Mucosa of descending colon (tissue), 3 donors: Measurements from ENCODE around the gene MCEMP1. TPM values are rescaled to one million over a fixed set of nuclear protein-coding genes. Genes with fewer than 3 reads are reported as not detected.

Source experiments
- ATAC-seq: fragments of 200-7000 bp; cut with Tn5 transposase; one replicate; pipeline ENCODE4 v1.9.1; 2020; ENCODE audit warnings: mild to moderate bottlenecking, moderate library complexity
- DNase-seq, 3 donors: peaks; one replicate each; pipeline ENCODE4 v3.0.0-alpha.2; 2020
- H3K36me3 ChIP-seq: fragments of 200-600 bp; one replicate; pipeline ENCODE4 v1.8.0; 2021; ENCODE audit warnings: low read depth, mild to moderate bottlenecking
- H3K4me1 ChIP-seq: fragments of 200-600 bp; one replicate; pipeline ENCODE4 v1.8.0; 2021; ENCODE audit warnings: low read depth, mild to moderate bottlenecking
- H3K4me3 ChIP-seq: fragments of 200-600 bp; one replicate; pipeline ENCODE4 v1.8.0; 2021; ENCODE audit warnings: mild to moderate bottlenecking
- H3K9me3 ChIP-seq: fragments of 200-600 bp; one replicate; pipeline ENCODE4 v1.8.0; 2021; ENCODE audit warnings: mild to moderate bottlenecking
- CTCF ChIP-seq: fragments of 200-600 bp; IDR thresholded peaks from one replicate; pipeline ENCODE4 v1.8.0; 2022; ENCODE audit warnings: antibody characterized with exemption, mild to moderate bottlenecking
- intact Hi-C, 2 donors: fragments of 100-400 bp; cut with DNase I in 1 of 2; cut with micrococcal nuclease in 1 of 2; formaldehyde crosslinking; loops; one replicate each; pipeline versions ENCODE4 v1.11.0 to v1.11.1; 2022; cut with DNase I, micrococcal nuclease
- long read RNA-seq, 2 donors: library from polyadenylated mRNA; unstranded; transcript quantifications; one replicate each; pipeline ENCODE4 v2.0.0, GENCODE V29; 2019 to 2021
- total RNA-seq, 3 donors: library from RNA; stranded (reverse); fragmentation: NEBNext Ultra II Directional in 2 of 3; extraction: Animal tissue kit (Norgen Biotek cat#: 25700) in 2 of 3; gene quantifications; one replicate each; pipeline versions ENCODE4 v1.2.1 to v1.2.4, GENCODE V29; 2021 to 2023
- donor health status: DM: no; HTN: no; CAD: no; lungs with moderate emphysema.
- donor health status: DM: no; HTN: no; CAD: no.
- donor health status: DM: no; HTN: yes; CAD: no.

The MCEMP1 gene, protein sequence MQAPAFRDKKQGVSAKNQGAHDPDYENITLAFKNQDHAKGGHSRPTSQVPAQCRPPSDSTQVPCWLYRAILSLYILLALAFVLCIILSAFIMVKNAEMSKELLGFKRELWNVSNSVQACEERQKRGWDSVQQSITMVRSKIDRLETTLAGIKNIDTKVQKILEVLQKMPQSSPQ
- total RNA-seq, result under 1 TPM in 2 of 3 donors, not detected in 1; 0.36 to 0.38 TPM
- long read RNA-seq, donor 1, partial matches to known transcripts, result 1 of 2 reads
- long read RNA-seq, donor 1, other reads (novel, unspliced or antisense), result 0 of 2 reads
- long read RNA-seq, donor 2, result 0 reads

- no peak within 1 kb of the TSS for H3K4me3 ChIP-seq
- intact Hi-C loops, result no loop called here
- no peak for ATAC-seq
Observed at GRCh38 chr19:7676854-7677253, at the start of gene MCEMP1. MCEMP1 (plus strand) TSS chr19:7677090; CDS start chr19:7677121, 31 bp downstream.

GRCh38 chr19:7627166-7627565 lies 49.7 kb upstream of the MCEMP1 start:
- peaks cover 8% of the 10 kb centered on the region for H3K36me3 ChIP-seq
- no peak overlapping the region for H3K4me3 ChIP-seq
- DNase-seq, result peak in 1 of 3 donors; percentile 40
- no peak for ATAC-seq
- TF ChIP-seq CTCF, result no peak
- H3K9me3 ChIP-seq, result no peaks in the 10 kb centered on the region
- intact Hi-C loops, result no loop called here
- peaks cover 23% of the 10 kb centered on the region for H3K4me1 ChIP-seq

More at GRCh38 chr19:7676854-7677253, at the start of gene MCEMP1:
- no peaks in the 10 kb centered on the region for H3K9me3 ChIP-seq
- no peak for TF ChIP-seq CTCF
- peaks cover 5% of the 10 kb centered on the region for H3K4me1 ChIP-seq
- H3K36me3 ChIP-seq, result no peaks in the 10 kb centered on the region
- DNase-seq, result no peak

GRCh38 chr19:7628589-7629311 lies 48.1 kb upstream of the MCEMP1 start:
- H3K4me3 ChIP-seq, result peak overlapping the region; percentile 96
- DNase-seq (peak in 1 of 3 donors; percentile 47), ATAC-seq (no peak)
- no peak for TF ChIP-seq CTCF
- H3K36me3 ChIP-seq, result peaks cover 4% of the 10 kb centered on the region
- H3K4me1 ChIP-seq, result peaks cover 23% of the 10 kb centered on the region
- intact Hi-C loops, result no loop called here
- no peaks in the 10 kb centered on the region for H3K9me3 ChIP-seq

GRCh38 chr19:7629347-7630054 lies 47.4 kb upstream of the MCEMP1 start, which contains the start of the genes PET100 and XAB2:
PET100 (plus strand) TSS chr19:7629793; CDS start chr19:7629834, 41 bp downstream.
XAB2 (minus strand) TSS chr19:7629545; CDS start chr19:7629527, 18 bp downstream.
- peak; percentile 95 to 97 (median 96) for DNase-seq
- intact Hi-C loops, result no loop called here
- TF ChIP-seq CTCF, result no peak
- peak within 1 kb of the TSS; percentile 96 for H3K4me3 ChIP-seq
- peaks cover 4% of the 10 kb centered on the region for H3K36me3 ChIP-seq
- ATAC-seq, result peak; percentile 98
- H3K9me3 ChIP-seq, result no peaks in the 10 kb centered on the region
- peaks cover 23% of the 10 kb centered on the region for H3K4me1 ChIP-seq

- DNase-seq, result no peak
- Histone ChIP-seq H3K4me1 (peaks cover 25% of the 10 kb centered on the region), H3K4me3 (no peak overlapping the region), H3K9me3 (no peaks in the 10 kb centered on the region), H3K36me3 (peaks cover 4% of the 10 kb centered on the region)
- intact Hi-C loops, result no loop called here
- no peak for ATAC-seq
- no peak for TF ChIP-seq CTCF
Observed at GRCh38 chr19:7631577-7631976, 45.3 kb upstream of the MCEMP1 start.
